H1 (cell line): ENCODE measurements around the gene GOLGA6C. TPM values are rescaled to one million over a fixed set of nuclear protein-coding genes. Genes with fewer than 3 reads are reported as not detected.

ENCODE experiments used
- ASH2L ChIP-seq: fragments of 200-600, 300-600 bp; sonication (generic); IDR thresholded peaks from one replicate; pipeline ENCODE4 v1.7.1; 2017; ENCODE audit warnings: low read length
- POLR2A ChIP-seq, 2 experiments: IDR thresholded peaks; 1 replicate in 1 of 2; 2 replicates in 1 of 2; pipeline ENCODE4 v1.6.1; 2011; ENCODE audit warnings: low read depth in 2 of 2, low read length in 2 of 2, mild to moderate bottlenecking in 2 of 2; ENCODE audit errors: control extremely low read depth in 1 of 2
- RXRA ChIP-seq: IDR thresholded peaks from 2 replicates; pipeline ENCODE4 v1.6.1; 2011; ENCODE audit warnings: low read depth, mild to moderate bottlenecking, low read length, moderate library complexity; ENCODE audit not compliant: insufficient read depth
- SAP30 ChIP-seq: fragments of 300-600 bp; sonication (generic); IDR thresholded peaks from 2 replicates; pipeline ENCODE4 v1.7.1; 2012; ENCODE audit warnings: low read length, moderate library complexity, mild to moderate bottlenecking, inconsistent platforms; ENCODE audit not compliant: insufficient read depth, insufficient replicate concordance
- SIN3A ChIP-seq, 2 experiments: IDR thresholded peaks in 1 of 2; conservative IDR thresholded peaks in 1 of 2; 2 replicates each; pipeline ENCODE4 v1.6.1; 2011 to 2012; ENCODE audit warnings: low read length in 2 of 2, improper control_type of control experiment in 1 of 2, low read depth in 1 of 2, mild to moderate bottlenecking in 1 of 2
- SUZ12 ChIP-seq: fragments of 200-600 bp; sonication (generic); IDR thresholded peaks from 2 replicates; pipeline ENCODE4 v1.6.1; 2012; ENCODE audit warnings: mild to moderate bottlenecking, inconsistent platforms, low read length, moderate library complexity, mixed read lengths
- polyA plus RNA-seq, 7 experiments: library from polyadenylated mRNA; depleted of rRNA in 3 of 7; stranded (reverse) in 5 of 7; unstranded in 2 of 7; fragments of >200 nt in 5 of 7; fragments of 200-250 nt in 2 of 7; gene quantifications; 1 replicate in 5 of 7; 2 replicates in 1 of 7; 4 replicates in 1 of 7; pipeline versions ENCODE4 v1.2.1 to v1.2.3, GENCODE V29; 2011 to 2013; ENCODE audit warnings: missing spikeins in 2 of 7, mixed read lengths in 2 of 7
- total RNA-seq: library from RNA; stranded (reverse); fragmentation: NEBNext Ultra II Directional; extraction: Animal tissue kit (Norgen Biotek cat#: 25700); gene quantifications from 2 replicates; pipeline ENCODE4 v1.2.1, GENCODE V29; 2021

GOLGA6C gene
- total and polyA plus RNA-seq, 2 of the 8 experiments (the other 6 are each of a cell fraction or from before 2014, with no cell fraction given): 0.14 to 0.35 TPM

GRCh38 chr15:75235760-75236729, 22.1 kb upstream of the GOLGA6C start (continued):
- TF ChIP-seq POLR2A (IDR thresholded peaks at IDR 0.05; ENCODE audit: control extremely low read depth in 1 of 2, low read depth in 2 of 2, low read length in 2 of 2) (no peak), SUZ12 (no peak), RXRA (no peak), SAP30 (no peak), SIN3A (conservative IDR thresholded peaks at IDR 0.05 in 1 of 2, IDR thresholded peaks at IDR 0.05 in 1 of 2; ENCODE audit: low read depth in 1 of 2, low read length in 2 of 2) (no peak), ASH2L (no peak)
